Keratinocyte (primary cell): ENCODE results near the gene SLC25A12. TPM values are rescaled to one million over a fixed set of nuclear protein-coding genes. Genes with fewer than 3 reads are reported as not detected.

ENCODE experiments used
- DNase-seq: peaks from one replicate; pipeline ENCODE4 v3.0.0-alpha.2; 2011; ENCODE audit warnings: low read depth, missing footprints, low spot score
- FAIRE-seq: peaks from 2 replicates; lab custom pipeline; 2011; peaks lifted over from hg19 to GRCh38; lab: Jason Lieb, UNC
- H2AFZ ChIP-seq: 2 replicates; pipeline ENCODE4 v1.6.0; 2012; ENCODE audit warnings: low read length, control low read depth, inconsistent platforms; ENCODE audit not compliant: control insufficient read depth
- H3K27ac ChIP-seq: 2 replicates; pipeline ENCODE4 v1.5.1; 2011; ENCODE audit warnings: low read length; ENCODE audit not compliant: control insufficient read depth, insufficient read depth
- H3K27me3 ChIP-seq: 3 replicates; pipeline ENCODE4 v1.6.0; 2011; ENCODE audit warnings: low read length; ENCODE audit not compliant: control insufficient read depth, insufficient read depth; ENCODE audit errors: extremely low read depth
- H3K36me3 ChIP-seq, 2 experiments: 2 replicates in 1 of 2; 3 replicates in 1 of 2; pipeline ENCODE4 v1.5.1; 2011; ENCODE audit warnings: low read length in 2 of 2, mild to moderate bottlenecking in 1 of 2; ENCODE audit not compliant: control insufficient read depth in 2 of 2, insufficient read depth in 2 of 2; ENCODE audit errors: extremely low read depth in 1 of 2
- H3K4me1 ChIP-seq: 3 replicates; pipeline ENCODE4 v1.5.1; 2011; ENCODE audit warnings: low read length; ENCODE audit not compliant: control insufficient read depth, insufficient read depth; ENCODE audit errors: extremely low read depth
- H3K4me2 ChIP-seq: 3 replicates; pipeline ENCODE4 v1.6.0; 2011; ENCODE audit warnings: low read depth, low read length; ENCODE audit not compliant: control insufficient read depth, insufficient read depth; ENCODE audit errors: extremely low read depth
- H3K4me3 ChIP-seq, 3 experiments: fragments of 200-600 bp in 1 of 3; sonication (generic) in 1 of 3; 2 replicates in 2 of 3; 3 replicates in 1 of 3; pipeline ENCODE4 v1.5.1; 2011 to 2016; ENCODE audit warnings: low read length in 3 of 3, mild to moderate bottlenecking in 3 of 3, control low read depth in 2 of 3, inconsistent platforms in 1 of 3, low read depth in 1 of 3, mixed read lengths in 1 of 3, mixed run types in 1 of 3, moderate library complexity in 1 of 3; ENCODE audit not compliant: control insufficient read depth in 2 of 3, insufficient read depth in 2 of 3; ENCODE audit errors: extremely low read depth in 1 of 3
- H3K79me2 ChIP-seq: 2 replicates; pipeline ENCODE4 v1.6.0; 2012; ENCODE audit warnings: low read length; ENCODE audit not compliant: control insufficient read depth, insufficient read depth
- H3K9ac ChIP-seq: 3 replicates; pipeline ENCODE4 v1.6.0; 2011; ENCODE audit warnings: low read length; ENCODE audit not compliant: control insufficient read depth, insufficient read depth; ENCODE audit errors: extremely low read depth
- H3K9me1 ChIP-seq: 3 replicates; pipeline ENCODE4 v1.6.0; 2011; ENCODE audit warnings: low read length; ENCODE audit not compliant: control insufficient read depth, insufficient read depth; ENCODE audit errors: extremely low read depth
- H3K9me3 ChIP-seq: 2 replicates; pipeline ENCODE4 v1.5.1; 2012; ENCODE audit warnings: low read depth, low read length; ENCODE audit not compliant: control insufficient read depth
- H4K20me1 ChIP-seq: 3 replicates; pipeline ENCODE4 v1.6.0; 2011; ENCODE audit warnings: low read length; ENCODE audit not compliant: control insufficient read depth, insufficient read depth; ENCODE audit errors: extremely low read depth
- CTCF ChIP-seq, 3 experiments: IDR thresholded peaks in 1 of 3; conservative IDR thresholded peaks in 1 of 3; optimal IDR thresholded peaks in 1 of 3; 2 replicates in 2 of 3; 3 replicates in 1 of 3; pipeline versions ENCODE3 to v1.5.1; 2011; ENCODE audit warnings: low read length in 3 of 3, mild to moderate bottlenecking in 3 of 3, moderate library complexity in 2 of 3, control low read depth in 1 of 3, inconsistent platforms in 1 of 3; ENCODE audit not compliant: insufficient read depth in 2 of 3; ENCODE audit errors: extremely low read depth in 1 of 3
- EZH2 ChIP-seq: IDR thresholded peaks from one replicate; pipeline ENCODE4 v1.6.1; 2012; ENCODE audit warnings: inconsistent platforms, mild to moderate bottlenecking, low read length, moderate library complexity
- dilution Hi-C: fragments of 300-500 bp; cut with MboI; formaldehyde crosslinking; loops from one replicate; pipeline ENCODE4 v1.7.0; 2020; ENCODE audit warnings: low sequenced_read_pairs; ENCODE audit not compliant: extremely low pct_ligation_motif_present
- polyA plus RNA-seq, 5 experiments: library from polyadenylated mRNA; depleted of rRNA in 3 of 5; stranded (reverse) in 3 of 5; stranded (forward) in 1 of 5; unstranded in 1 of 5; fragments of >200 nt; gene quantifications; 1 replicate in 1 of 5; 2 replicates in 3 of 5; 3 replicates in 1 of 5; pipeline versions ENCODE4 v1.2.1 to v1.2.3, GENCODE V29; 2011 to 2012; ENCODE audit warnings: missing spikeins in 2 of 5, low read depth in 1 of 5, low replicate concordance in 1 of 5
- small RNA-seq, 3 experiments: library from RNA; depleted of rRNA; stranded (forward); fragments of <200 nt; gene quantifications; one replicate each; pipeline ENCODE3, GENCODE V24; 2012; ENCODE audit warnings: low read depth in 3 of 3, low replicate concordance in 1 of 3; ENCODE audit not compliant: insufficient read length in 3 of 3

SLC25A12 gene
- polyA plus RNA-seq, 1 donor (not counting 4 experiments of a cell fraction or from before 2014, with no cell fraction given): 27.7 TPM

- no peaks in the 10 kb centered on the region for H3K9me3 ChIP-seq
- no peaks in the 10 kb centered on the region for H3K9me1 ChIP-seq
- peaks cover 1% of the 10 kb centered on the region for H4K20me1 ChIP-seq
- H3K4me3 ChIP-seq: no peak overlapping the region
- no peak overlapping the region for H3K27ac ChIP-seq
- no peak overlapping the region for H2AFZ ChIP-seq
- no peak for FAIRE-seq
- TF ChIP-seq CTCF (optimal IDR thresholded peaks at IDR 0.05 in 1 of 3, IDR thresholded peaks at IDR 0.05 in 1 of 3, conservative IDR thresholded peaks at IDR 0.05 in 1 of 3; ENCODE audit: extremely low read depth in 1 of 3, insufficient read depth in 2 of 3, low read length in 3 of 3): no peak
- TF ChIP-seq EZH2: no peak
- no peak overlapping the region for H3K4me2 ChIP-seq
- H3K79me2 ChIP-seq: no peaks in the 10 kb centered on the region
- dilution Hi-C loops: no loop called here
- H3K4me1 ChIP-seq: no peaks in the 10 kb centered on the region
- DNase-seq: no peak
- H3K27me3 ChIP-seq: no peaks in the 10 kb centered on the region
- no peak overlapping the region for H3K9ac ChIP-seq
- H3K36me3 ChIP-seq: peaks cover 11 to 12% of the 10 kb centered on the region in 2 experiments
Observed at GRCh38 chr2:171735991-171736710, 157.9 kb downstream of the SLC25A12 start.

Small RNA genes within 50 kb of the gene (small RNA-seq; reads per million reads assigned to genes)
- gene RNU6-182P: 0 reads per million in 3 experiments

Other genes with a start within 250 kb of the SLC25A12 start
- 194 to 237 TPM (median 205 TPM) in 3 replicates for gene DYNC1I2, start 206.8 kb downstream of the SLC25A12 start, polyA plus RNA-seq
- gene HAT1, start 28.2 kb upstream of the SLC25A12 start, polyA plus RNA-seq: 40.8 to 91.2 TPM (median 44.9 TPM) in 3 replicates
- gene METAP1D, start 105.7 kb upstream of the SLC25A12 start, polyA plus RNA-seq: 3.6 to 5.1 TPM (median 4.5 TPM) in 3 replicates
- gene DLX1, start 191.3 kb upstream of the SLC25A12 start, polyA plus RNA-seq: 0.68 to 1.5 TPM (median 0.88 TPM) in 3 replicates
- gene DLX2, start 208.7 kb upstream of the SLC25A12 start, polyA plus RNA-seq: 0.26 to 0.31 TPM (median 0.29 TPM) in 3 replicates